ENCODE measurements around the gene GGCT.

GGCT gene

GRCh38 chr7:30469303-30469702 lies 35.3 kb downstream of the GGCT start:
- Histone ChIP-seq H3K4me3 (ENCODE audit: low read depth, low read length) (no peak overlapping the region), H3K36me3 (ENCODE audit: control insufficient read depth, insufficient read depth, low read length) (no peaks in the 10 kb centered on the region), H3K9me3 (ENCODE audit: control insufficient read depth, insufficient read depth, low read length) (no peaks in the 10 kb centered on the region), H3K27me3 (ENCODE audit: control insufficient read depth, insufficient read depth, low read length) (no peaks in the 10 kb centered on the region), H3K4me1 (ENCODE audit: control insufficient read depth, insufficient read depth, low read length) (peaks cover 15% of the 10 kb centered on the region), H3K27ac (ENCODE audit: low read depth, low read length) (peak overlapping the region; percentile 57), H3K9ac (ENCODE audit: low read depth, low read length) (no peak overlapping the region)

GRCh38 chr7:30468791-30469190 lies 35.8 kb downstream of the GGCT start:
- H3K4me1 ChIP-seq (ENCODE audit: control insufficient read depth, insufficient read depth, low read length) = peaks cover 15% of the 10 kb centered on the region
- H3K36me3 ChIP-seq (ENCODE audit: control insufficient read depth, insufficient read depth, low read length) = no peaks in the 10 kb centered on the region
- no peaks in the 10 kb centered on the region for H3K9me3 ChIP-seq (ENCODE audit: control insufficient read depth, insufficient read depth, low read length)
- peak overlapping the region; percentile 52 for H3K27ac ChIP-seq (ENCODE audit: low read depth, low read length)
- H3K4me3 ChIP-seq (ENCODE audit: low read depth, low read length) = no peak overlapping the region
- H3K9ac ChIP-seq (ENCODE audit: low read depth, low read length) = no peak overlapping the region
- no peaks in the 10 kb centered on the region for H3K27me3 ChIP-seq (ENCODE audit: control insufficient read depth, insufficient read depth, low read length)

GRCh38 chr7:30468041-30468440 lies 36.6 kb downstream of the GGCT start:
- Histone ChIP-seq H3K9ac (ENCODE audit: low read depth, low read length) (no peak overlapping the region), H3K36me3 (ENCODE audit: control insufficient read depth, insufficient read depth, low read length) (no peaks in the 10 kb centered on the region), H3K27ac (ENCODE audit: low read depth, low read length) (no peak overlapping the region), H3K4me3 (ENCODE audit: low read depth, low read length) (no peak overlapping the region), H3K27me3 (ENCODE audit: control insufficient read depth, insufficient read depth, low read length) (no peaks in the 10 kb centered on the region), H3K9me3 (ENCODE audit: control insufficient read depth, insufficient read depth, low read length) (no peaks in the 10 kb centered on the region), H3K4me1 (ENCODE audit: control insufficient read depth, insufficient read depth, low read length) (peaks cover 15% of the 10 kb centered on the region)

- H3K27me3 ChIP-seq (ENCODE audit: control insufficient read depth, insufficient read depth, low read length) = no peaks in the 10 kb centered on the region
- H3K36me3 ChIP-seq (ENCODE audit: control insufficient read depth, insufficient read depth, low read length) = no peaks in the 10 kb centered on the region
- H3K27ac ChIP-seq (ENCODE audit: low read depth, low read length) = no peak overlapping the region
- H3K9ac ChIP-seq (ENCODE audit: low read depth, low read length) = no peak overlapping the region
- H3K4me1 ChIP-seq (ENCODE audit: control insufficient read depth, insufficient read depth, low read length) = peaks cover 15% of the 10 kb centered on the region
- no peak overlapping the region for H3K4me3 ChIP-seq (ENCODE audit: low read depth, low read length)
- H3K9me3 ChIP-seq (ENCODE audit: control insufficient read depth, insufficient read depth, low read length) = no peaks in the 10 kb centered on the region
Observed at GRCh38 chr7:30467271-30467670, 37.4 kb downstream of the GGCT start.

- H3K9ac ChIP-seq (ENCODE audit: low read depth, low read length) = no peak overlapping the region
- no peak overlapping the region for H3K27ac ChIP-seq (ENCODE audit: low read depth, low read length)
- peaks cover 15% of the 10 kb centered on the region for H3K4me1 ChIP-seq (ENCODE audit: control insufficient read depth, insufficient read depth, low read length)
Observed at GRCh38 chr7:30466266-30466665, 38.4 kb downstream of the GGCT start.

GRCh38 chr7:30465811-30466180 lies 38.8 kb downstream of the GGCT start:
- Histone ChIP-seq H3K4me1 (ENCODE audit: control insufficient read depth, insufficient read depth, low read length) (peaks cover 15% of the 10 kb centered on the region), H3K4me3 (ENCODE audit: low read depth, low read length) (no peak overlapping the region), H3K9me3 (ENCODE audit: control insufficient read depth, insufficient read depth, low read length) (no peaks in the 10 kb centered on the region), H3K9ac (ENCODE audit: low read depth, low read length) (no peak overlapping the region), H3K27ac (ENCODE audit: low read depth, low read length) (no peak overlapping the region), H3K36me3 (ENCODE audit: control insufficient read depth, insufficient read depth, low read length) (no peaks in the 10 kb centered on the region), H3K27me3 (ENCODE audit: control insufficient read depth, insufficient read depth, low read length) (no peaks in the 10 kb centered on the region)

More at GRCh38 chr7:30466266-30466665, 38.4 kb downstream of the GGCT start:
- H3K27me3 ChIP-seq (ENCODE audit: control insufficient read depth, insufficient read depth, low read length) = no peaks in the 10 kb centered on the region
- H3K4me3 ChIP-seq (ENCODE audit: low read depth, low read length) = no peak overlapping the region
- no peaks in the 10 kb centered on the region for H3K9me3 ChIP-seq (ENCODE audit: control insufficient read depth, insufficient read depth, low read length)
- H3K36me3 ChIP-seq (ENCODE audit: control insufficient read depth, insufficient read depth, low read length) = no peaks in the 10 kb centered on the region

- H3K4me3 ChIP-seq (ENCODE audit: low read depth, low read length) = no peak overlapping the region
- H3K27me3 ChIP-seq (ENCODE audit: control insufficient read depth, insufficient read depth, low read length) = no peaks in the 10 kb centered on the region
- H3K27ac ChIP-seq (ENCODE audit: low read depth, low read length) = no peak overlapping the region
- H3K36me3 ChIP-seq (ENCODE audit: control insufficient read depth, insufficient read depth, low read length) = no peaks in the 10 kb centered on the region
- H3K9me3 ChIP-seq (ENCODE audit: control insufficient read depth, insufficient read depth, low read length) = no peaks in the 10 kb centered on the region
- peaks cover 15% of the 10 kb centered on the region for H3K4me1 ChIP-seq (ENCODE audit: control insufficient read depth, insufficient read depth, low read length)
- no peak overlapping the region for H3K9ac ChIP-seq (ENCODE audit: low read depth, low read length)
Observed at GRCh38 chr7:30465046-30465810, 39.4 kb downstream of the GGCT start.

- Histone ChIP-seq H3K27ac (ENCODE audit: low read depth, low read length) (no peak overlapping the region), H3K9ac (ENCODE audit: low read depth, low read length) (no peak overlapping the region), H3K9me3 (ENCODE audit: control insufficient read depth, insufficient read depth, low read length) (no peaks in the 10 kb centered on the region), H3K36me3 (ENCODE audit: control insufficient read depth, insufficient read depth, low read length) (no peaks in the 10 kb centered on the region), H3K27me3 (ENCODE audit: control insufficient read depth, insufficient read depth, low read length) (no peaks in the 10 kb centered on the region), H3K4me3 (ENCODE audit: low read depth, low read length) (no peak overlapping the region), H3K4me1 (ENCODE audit: control insufficient read depth, insufficient read depth, low read length) (peaks cover 7% of the 10 kb centered on the region)
Observed at GRCh38 chr7:30464231-30464671, 40.4 kb downstream of the GGCT start.

- Histone ChIP-seq H3K27ac (ENCODE audit: low read depth, low read length) (no peak overlapping the region), H3K36me3 (ENCODE audit: control insufficient read depth, insufficient read depth, low read length) (no peaks in the 10 kb centered on the region), H3K27me3 (ENCODE audit: control insufficient read depth, insufficient read depth, low read length) (no peaks in the 10 kb centered on the region), H3K4me3 (ENCODE audit: low read depth, low read length) (no peak overlapping the region), H3K9me3 (ENCODE audit: control insufficient read depth, insufficient read depth, low read length) (no peaks in the 10 kb centered on the region), H3K9ac (ENCODE audit: low read depth, low read length) (no peak overlapping the region), H3K4me1 (ENCODE audit: control insufficient read depth, insufficient read depth, low read length) (peaks cover 2% of the 10 kb centered on the region; the same call in 1 of the 2 replicates)
Observed at GRCh38 chr7:30463405-30464145, 41.1 kb downstream of the GGCT start.

GRCh38 chr7:30462179-30462578 lies 42.5 kb downstream of the GGCT start:
- H3K27me3 ChIP-seq (ENCODE audit: control insufficient read depth, insufficient read depth, low read length) = no peaks in the 10 kb centered on the region
- H3K9ac ChIP-seq (ENCODE audit: low read depth, low read length) = no peak overlapping the region
- H3K4me3 ChIP-seq (ENCODE audit: low read depth, low read length) = no peak overlapping the region
- H3K27ac ChIP-seq (ENCODE audit: low read depth, low read length) = no peak overlapping the region
- no peaks in the 10 kb centered on the region for H3K4me1 ChIP-seq (ENCODE audit: control insufficient read depth, insufficient read depth, low read length)
- H3K36me3 ChIP-seq (ENCODE audit: control insufficient read depth, insufficient read depth, low read length) = no peaks in the 10 kb centered on the region
- H3K9me3 ChIP-seq (ENCODE audit: control insufficient read depth, insufficient read depth, low read length) = no peaks in the 10 kb centered on the region

GRCh38 chr7:30460246-30460633 lies 44.4 kb downstream of the GGCT start:
- Histone ChIP-seq H3K27ac (ENCODE audit: low read depth, low read length) (no peak overlapping the region), H3K9ac (ENCODE audit: low read depth, low read length) (no peak overlapping the region), H3K27me3 (ENCODE audit: control insufficient read depth, insufficient read depth, low read length) (no peaks in the 10 kb centered on the region), H3K4me3 (ENCODE audit: low read depth, low read length) (no peak overlapping the region), H3K9me3 (ENCODE audit: control insufficient read depth, insufficient read depth, low read length) (no peaks in the 10 kb centered on the region), H3K4me1 (ENCODE audit: control insufficient read depth, insufficient read depth, low read length) (no peaks in the 10 kb centered on the region), H3K36me3 (ENCODE audit: control insufficient read depth, insufficient read depth, low read length) (no peaks in the 10 kb centered on the region)

Measured in HUES48 (cell line).